Trophoblast cell (in vitro differentiated cells and primary cell): ENCODE measurements around the gene TNFAIP8L1.

Experiments
- DNase-seq, 2 donors: peaks; one replicate each; pipeline ENCODE4 v3.0.0-alpha.2; 2016
- H2AFZ ChIP-seq: 2 replicates; pipeline ENCODE4 v1.6.1; 2013; ENCODE audit warnings: low read length, moderate library complexity, mild to moderate bottlenecking; ENCODE audit not compliant: insufficient read depth, poor library complexity
- H2AK5ac ChIP-seq: 2 replicates; pipeline ENCODE4 v1.6.1; 2013; ENCODE audit warnings: mild to moderate bottlenecking, low read length
- H2BK120ac ChIP-seq: 2 replicates; pipeline ENCODE4 v1.6.1; 2013; ENCODE audit warnings: low read length, mild to moderate bottlenecking, moderate library complexity; ENCODE audit not compliant: insufficient read depth, poor library complexity
- H2BK12ac ChIP-seq: 2 replicates; pipeline ENCODE4 v1.6.1; 2013; ENCODE audit warnings: mild to moderate bottlenecking, low read length, moderate library complexity
- H2BK5ac ChIP-seq: 2 replicates; pipeline ENCODE4 v1.6.1; 2013; ENCODE audit warnings: low read length, low read depth, moderate library complexity, mild to moderate bottlenecking; ENCODE audit not compliant: poor library complexity
- H3K14ac ChIP-seq: 2 replicates; pipeline ENCODE4 v1.6.1; 2013; ENCODE audit warnings: mild to moderate bottlenecking, low read length
- H3K18ac ChIP-seq: 2 replicates; pipeline ENCODE4 v1.6.1; 2013; ENCODE audit warnings: mild to moderate bottlenecking, low read length
- H3K23ac ChIP-seq: 2 replicates; pipeline ENCODE4 v1.6.1; 2013; ENCODE audit warnings: low read length
- H3K27ac ChIP-seq: 2 replicates; pipeline ENCODE4 v1.5.1; 2013; ENCODE audit warnings: low read depth, mild to moderate bottlenecking, inconsistent platforms, low read length, moderate library complexity
- H3K27me3 ChIP-seq: 2 replicates; pipeline ENCODE4 v1.6.1; 2013; ENCODE audit warnings: inconsistent platforms, mild to moderate bottlenecking, low read length, moderate library complexity; ENCODE audit not compliant: insufficient read depth
- H3K36me3 ChIP-seq, 2 experiments: 1 replicate in 1 of 2; 2 replicates in 1 of 2; pipeline ENCODE4 v1.6.1; 2013; ENCODE audit warnings: low read length in 2 of 2, mild to moderate bottlenecking in 2 of 2, moderate library complexity in 1 of 2; ENCODE audit not compliant: insufficient read depth in 2 of 2, control insufficient read depth in 1 of 2
- H3K4ac ChIP-seq: 2 replicates; pipeline ENCODE4 v1.6.1; 2013; ENCODE audit warnings: low read depth, mild to moderate bottlenecking, low read length, moderate library complexity
- H3K4me1 ChIP-seq, 2 experiments: 1 replicate in 1 of 2; 2 replicates in 1 of 2; pipeline ENCODE4 v1.6.1; 2013; ENCODE audit warnings: low read length in 2 of 2, mild to moderate bottlenecking in 2 of 2, moderate library complexity in 1 of 2; ENCODE audit not compliant: insufficient read depth in 2 of 2, control insufficient read depth in 1 of 2
- H3K4me2 ChIP-seq: 2 replicates; pipeline ENCODE4 v1.6.1; 2013; ENCODE audit warnings: inconsistent platforms, mild to moderate bottlenecking, low read length, moderate library complexity
- H3K4me3 ChIP-seq: 2 replicates; pipeline ENCODE4 v1.5.1; 2013; ENCODE audit warnings: mild to moderate bottlenecking, low read depth, low read length, inconsistent platforms
- H3K79me1 ChIP-seq: one replicate; pipeline ENCODE4 v1.6.1; 2013; ENCODE audit warnings: low read length
- H3K79me2 ChIP-seq: 2 replicates; pipeline ENCODE4 v1.6.1; 2013; ENCODE audit warnings: low read length, mild to moderate bottlenecking; ENCODE audit not compliant: control insufficient read depth, insufficient read depth, poor library complexity
- H3K9ac ChIP-seq: 2 replicates; pipeline ENCODE4 v1.6.1; 2013; ENCODE audit warnings: mild to moderate bottlenecking, low read length
- H3K9me3 ChIP-seq: 2 replicates; pipeline ENCODE4 v1.6.1; 2013; ENCODE audit warnings: low read depth, mild to moderate bottlenecking, control low read depth, inconsistent platforms, low read length; ENCODE audit not compliant: insufficient read depth
- H4K12ac ChIP-seq: 2 replicates; pipeline ENCODE4 v1.6.1; 2013; ENCODE audit warnings: low read depth, mild to moderate bottlenecking, low read length, moderate library complexity
- H4K8ac ChIP-seq: 2 replicates; pipeline ENCODE4 v1.6.1; 2013; ENCODE audit warnings: low read depth, mild to moderate bottlenecking, low read length, moderate library complexity
- H4K91ac ChIP-seq: one replicate; pipeline ENCODE4 v1.6.1; 2013; ENCODE audit warnings: low read depth, mild to moderate bottlenecking, low read length, moderate library complexity
- WGBS: extraction: QIAGEN DNeasy Blood & Tissue Kit; methylation state at CpG from one replicate; pipeline ENCODE4 v1.1.7; 2013; ENCODE audit warnings: missing lambda C conversion rate; ENCODE audit not compliant: insufficient read length, insufficient coverage; ENCODE audit errors: extremely low coverage; 5-methylcytosine and 5-hydroxymethylcytosine counted together

TNFAIP8L1 gene

GRCh38 chr19:4600082-4600481 is 39.2 kb upstream of the TNFAIP8L1 start:
- no peak overlapping the region for H4K91ac ChIP-seq
- H3K4me2 ChIP-seq: no peak overlapping the region
- no peak overlapping the region for H2BK12ac ChIP-seq
- no peak overlapping the region for H2BK120ac ChIP-seq
- no peak overlapping the region for H2BK5ac ChIP-seq
- no peak overlapping the region for H3K27ac ChIP-seq
- H3K9me3 ChIP-seq: peaks cover 4% of the 10 kb centered on the region
- no peak overlapping the region for H3K14ac ChIP-seq
- H3K4ac ChIP-seq: no peak overlapping the region
- H3K79me1 ChIP-seq: no peaks in the 10 kb centered on the region
- H4K12ac ChIP-seq: no peak overlapping the region
- DNase-seq: no peak
- H3K4me3 ChIP-seq: no peak overlapping the region
- no peak overlapping the region for H4K8ac ChIP-seq
- H3K23ac ChIP-seq: no peak overlapping the region
- H3K18ac ChIP-seq: no peak overlapping the region
- H2AFZ ChIP-seq: no peak overlapping the region
- H3K27me3 ChIP-seq: peaks cover 6% of the 10 kb centered on the region
- WGBS: no CpG with 5 or more reads among the region's 10 CpGs
- H2AK5ac ChIP-seq: no peak overlapping the region
- H3K36me3 ChIP-seq: no peaks in the 10 kb centered on the region
- H3K9ac ChIP-seq: no peak overlapping the region
- no peaks in the 10 kb centered on the region for H3K79me2 ChIP-seq
- no peaks in the 10 kb centered on the region for H3K4me1 ChIP-seq

GRCh38 chr19:4600893-4601292 is 38.4 kb upstream of the TNFAIP8L1 start:
- no peak overlapping the region for H3K14ac ChIP-seq
- peaks cover 6% of the 10 kb centered on the region for H3K27me3 ChIP-seq
- peak overlapping the region; percentile 41 for H3K9ac ChIP-seq
- H3K27ac ChIP-seq: no peak overlapping the region
- H3K79me2 ChIP-seq: no peaks in the 10 kb centered on the region
- H2BK12ac ChIP-seq: no peak overlapping the region
- no peak overlapping the region for H3K4me2 ChIP-seq
- H4K8ac ChIP-seq: no peak overlapping the region
- no peak overlapping the region for H2BK5ac ChIP-seq
- H3K18ac ChIP-seq: no peak overlapping the region
- no peak overlapping the region for H4K91ac ChIP-seq
- H3K36me3 ChIP-seq: no peaks in the 10 kb centered on the region
- H3K4me1 ChIP-seq: no peaks in the 10 kb centered on the region
- H3K9me3 ChIP-seq: peaks cover 4% of the 10 kb centered on the region
- H3K4ac ChIP-seq: no peak overlapping the region
- no peak overlapping the region for H2AFZ ChIP-seq
- no peak overlapping the region for H2AK5ac ChIP-seq
- no peak for DNase-seq
- no peak overlapping the region for H2BK120ac ChIP-seq
- no peaks in the 10 kb centered on the region for H3K79me1 ChIP-seq
- no CpG with 5 or more reads among the region's 5 CpGs for WGBS
- no peak overlapping the region for H4K12ac ChIP-seq
- H3K23ac ChIP-seq: no peak overlapping the region
- H3K4me3 ChIP-seq: no peak overlapping the region

GRCh38 chr19:4602173-4602788 is 37.0 kb upstream of the TNFAIP8L1 start:
- Histone ChIP-seq H3K9ac (no peak overlapping the region), H2AK5ac (no peak overlapping the region), H3K9me3 (peaks cover 4% of the 10 kb centered on the region), H3K79me2 (no peaks in the 10 kb centered on the region), H3K14ac (no peak overlapping the region), H3K79me1 (no peaks in the 10 kb centered on the region), H3K4me3 (no peak overlapping the region), H3K18ac (no peak overlapping the region), H3K36me3 (no peaks in the 10 kb centered on the region), H2AFZ (no peak overlapping the region), H4K12ac (no peak overlapping the region), H2BK120ac (no peak overlapping the region), H2BK5ac (no peak overlapping the region), H4K8ac (no peak overlapping the region), H3K27me3 (peaks cover 6% of the 10 kb centered on the region), H3K4me1 (no peaks in the 10 kb centered on the region), H3K4me2 (no peak overlapping the region), H3K23ac (no peak overlapping the region), H2BK12ac (no peak overlapping the region), H3K27ac (no peak overlapping the region), H4K91ac (no peak overlapping the region), H3K4ac (no peak overlapping the region)
- 100% methylated on average over 5 of the region's 5 CpGs for WGBS
- DNase-seq: no peak

GRCh38 chr19:4602915-4603314 is 36.4 kb upstream of the TNFAIP8L1 start:
- Histone ChIP-seq H4K91ac (no peak overlapping the region), H3K9me3 (peaks cover 4% of the 10 kb centered on the region), H3K36me3 (no peaks in the 10 kb centered on the region), H3K27me3 (peaks cover 3% of the 10 kb centered on the region), H3K79me2 (no peaks in the 10 kb centered on the region), H4K8ac (no peak overlapping the region), H2AFZ (no peak overlapping the region), H2BK5ac (no peak overlapping the region), H3K4me2 (no peak overlapping the region), H3K4ac (no peak overlapping the region), H2BK12ac (no peak overlapping the region), H3K18ac (no peak overlapping the region), H3K4me3 (no peak overlapping the region), H3K14ac (no peak overlapping the region), H3K4me1 (no peaks in the 10 kb centered on the region), H4K12ac (no peak overlapping the region), H2BK120ac (no peak overlapping the region), H3K27ac (no peak overlapping the region), H3K79me1 (no peaks in the 10 kb centered on the region), H3K23ac (no peak overlapping the region), H2AK5ac (no peak overlapping the region), H3K9ac (no peak overlapping the region)
- WGBS: 100% methylated on average over 1 of the region's 1 CpG
- DNase-seq: no peak
